Breast epithelium (tissue), 4 donors: ENCODE measurements around the gene WAC. TPM values are rescaled to one million over a fixed set of nuclear protein-coding genes. Genes with fewer than 3 reads are reported as not detected.

ENCODE experiments used
- DNase-seq, 2 donors: peaks; one replicate each; pipeline ENCODE4 v3.0.0-alpha.2; 2019; ENCODE audit warnings: low spot score in 2 of 2
- H3K27ac ChIP-seq, 2 donors: fragments of 200-600 bp; sonication (generic) in 1 of 2; one replicate each; pipeline ENCODE4 v1.5.1; 2016 to 2019; ENCODE audit warnings: mild to moderate bottlenecking in 1 of 2
- H3K27me3 ChIP-seq, 2 donors: fragments of 200-600 bp; sonication (generic) in 1 of 2; one replicate each; pipeline versions ENCODE4 v1.5.1 to v1.6.0; 2017 to 2019; ENCODE audit warnings: control low read depth in 1 of 2, mild to moderate bottlenecking in 1 of 2
- H3K36me3 ChIP-seq: fragments of 200-600 bp; one replicate; pipeline ENCODE4 v1.5.1; 2019
- H3K4me1 ChIP-seq, 2 donors: fragments of 200-600 bp; sonication (generic); one replicate each; pipeline ENCODE4 v1.5.1; 2016 to 2019; ENCODE audit warnings: control low read depth in 1 of 2
- H3K4me3 ChIP-seq, 3 donors: fragments of 200-600 bp; sonication (generic); 1 replicate in 2 of 3; 2 replicates in 1 of 3; pipeline ENCODE4 v1.5.1; 2016 to 2019; ENCODE audit warnings: mild to moderate bottlenecking in 3 of 3, moderate library complexity in 2 of 3
- H3K9me3 ChIP-seq, 2 donors: fragments of 200-600 bp; sonication (generic) in 1 of 2; one replicate each; pipeline ENCODE4 v1.5.1; 2016 to 2019; ENCODE audit warnings: control low read depth in 1 of 2
- CTCF ChIP-seq, 3 donors: fragments of 450-650 bp; IDR thresholded peaks; one replicate each; pipeline ENCODE4 v1.5.1; 2016 to 2017; ENCODE audit warnings: antibody characterized with exemption in 3 of 3, mild to moderate bottlenecking in 3 of 3, moderate library complexity in 3 of 3
- POLR2A ChIP-seq: fragments of 450-650 bp; IDR thresholded peaks from one replicate; pipeline ENCODE4 v1.6.1; 2016; ENCODE audit warnings: antibody characterized with exemption, mild to moderate bottlenecking, moderate library complexity
- POLR2AphosphoS5 ChIP-seq, 3 donors: sonication (generic); formaldehyde crosslinking; IDR thresholded peaks; one replicate each; pipeline ENCODE4 v1.6.1; 2017; ENCODE audit warnings: antibody characterized with exemption in 3 of 3
- intact Hi-C: fragments of 100-400 bp; cut with DNase I; formaldehyde crosslinking; loops from one replicate; pipeline ENCODE4 v1.15.1; 2023; ENCODE audit warnings: low total_unique reads
- total RNA-seq, 3 donors: library from RNA; depleted of rRNA; stranded (reverse); fragments of >200 nt; gene quantifications; one replicate each; pipeline ENCODE4 v1.1.0, GENCODE V29; 2016

The WAC gene
- total RNA-seq, 3 donors from 2014 or later, result 124 to 180 (median 142) TPM

GRCh38 chr10:28628184-28628893, 95.4 kb downstream of the WAC start:
- Histone ChIP-seq H3K27ac (no peak overlapping the region), H3K36me3 (no peaks in the 10 kb centered on the region), H3K4me1 (no peaks in the 10 kb centered on the region), H3K27me3 (no peaks in the 10 kb centered on the region), H3K9me3 (no peaks in the 10 kb centered on the region), H3K4me3 (no peak overlapping the region)
- DNase-seq, result peak; percentile 45 to 73
- intact Hi-C loops, result no loop called here
- no peak for TF ChIP-seq POLR2AphosphoS5 (IDR thresholded peaks at IDR 0.05)
- peak; percentile 38 to 75 (median 69) for TF ChIP-seq CTCF (IDR thresholded peaks at IDR 0.05)

GRCh38 chr10:28631896-28632583, 99.1 kb downstream of the WAC start:
- DNase-seq, result no peak
- Histone ChIP-seq H3K9me3 (no peaks in the 10 kb centered on the region), H3K36me3 (no peaks in the 10 kb centered on the region), H3K27ac (no peak overlapping the region), H3K4me1 (no peaks in the 10 kb centered on the region), H3K27me3 (no peaks in the 10 kb centered on the region), H3K4me3 (no peak overlapping the region)
- intact Hi-C loops, result no loop called here
- no peak for TF ChIP-seq POLR2A
- no peak for TF ChIP-seq CTCF (IDR thresholded peaks at IDR 0.05)
- TF ChIP-seq POLR2AphosphoS5 (IDR thresholded peaks at IDR 0.05), result no peak

- H3K4me3 ChIP-seq, result no peak overlapping the region
- H3K27ac ChIP-seq, result no peak overlapping the region
- H3K4me1 ChIP-seq, result no peaks in the 10 kb centered on the region
- no peaks in the 10 kb centered on the region for H3K36me3 ChIP-seq
- no peak for TF ChIP-seq POLR2AphosphoS5 (IDR thresholded peaks at IDR 0.05)
- no peak for TF ChIP-seq CTCF (IDR thresholded peaks at IDR 0.05)
- no peaks in the 10 kb centered on the region for H3K9me3 ChIP-seq
- no peak for DNase-seq
- intact Hi-C loops, result no loop called here
- H3K27me3 ChIP-seq, result no peaks in the 10 kb centered on the region
Observed at GRCh38 chr10:28632584-28632945, 99.6 kb downstream of the WAC start.

GRCh38 chr10:28633750-28634149, 100.8 kb downstream of the WAC start:
- intact Hi-C loops, result no loop called here
- Histone ChIP-seq H3K27ac (no peak overlapping the region), H3K4me1 (no peaks in the 10 kb centered on the region), H3K36me3 (no peaks in the 10 kb centered on the region), H3K9me3 (peaks cover 0 to 5% of the 10 kb centered on the region in 2 donors), H3K27me3 (no peaks in the 10 kb centered on the region), H3K4me3 (no peak overlapping the region)
- TF ChIP-seq CTCF (IDR thresholded peaks at IDR 0.05) (no peak), POLR2A (no peak), POLR2AphosphoS5 (IDR thresholded peaks at IDR 0.05) (no peak)
- no peak for DNase-seq

- no peak for DNase-seq
- Histone ChIP-seq H3K36me3 (no peaks in the 10 kb centered on the region), H3K4me3 (no peak overlapping the region), H3K9me3 (peaks cover 0 to 8% of the 10 kb centered on the region in 2 donors), H3K4me1 (no peaks in the 10 kb centered on the region), H3K27me3 (no peaks in the 10 kb centered on the region), H3K27ac (no peak overlapping the region)
- intact Hi-C loops, result no loop called here
- no peak for TF ChIP-seq POLR2A
- TF ChIP-seq POLR2AphosphoS5 (IDR thresholded peaks at IDR 0.05), result no peak
- TF ChIP-seq CTCF (IDR thresholded peaks at IDR 0.05), result no peak
Observed at GRCh38 chr10:28637346-28637745, 104.4 kb downstream of the WAC start.
